ENCODE results near the gene MRPL3. TPM values are rescaled to one million over a fixed set of nuclear protein-coding genes. Genes with fewer than 3 reads are reported as not detected.

The MRPL3 gene
- total RNA-seq, 2 experiments from 2014 or later, result 36.0 to 37.6 TPM

- Mint-ChIP-seq H3K27ac (no peak overlapping the region), H3K27me3 (no peaks in the 10 kb centered on the region), H3K4me1 (ENCODE audit: low read depth) (no peaks in the 10 kb centered on the region), H3K9me3 (no peaks in the 10 kb centered on the region), H3K4me3 (no peak overlapping the region), H3K36me3 (ENCODE audit: low read depth) (no peaks in the 10 kb centered on the region)
- H3K9me3 ChIP-seq (ENCODE audit: control insufficient read depth in 1 of 2, insufficient read depth in 1 of 2, low read length in 2 of 2), result no peaks in the 10 kb centered on the region
- ChIA-PET CTCF (no interaction called here), POLR2A (no interaction called here)
- no peaks in the 10 kb centered on the region for H3K27me3 ChIP-seq (ENCODE audit: control insufficient read depth in 1 of 2, insufficient read depth in 2 of 2, low read length in 2 of 2)
- DNase-seq (no peak), ATAC-seq (ENCODE audit: poor library complexity) (no peak)
- H3K4me1 ChIP-seq (ENCODE audit: insufficient read depth, low read length), result no peaks in the 10 kb centered on the region
- intact Hi-C loops (cut with DNase I, micrococcal nuclease), result no loop called here
- no peaks in the 10 kb centered on the region for H3K36me3 ChIP-seq (ENCODE audit: insufficient read depth, low read length)
- H3K4me3 ChIP-seq (ENCODE audit: low read length), result no peak overlapping the region
- no peak overlapping the region for H3K27ac ChIP-seq (ENCODE audit: low read depth in 1 of 2, low read length in 2 of 2)
- TF ChIP-seq CTCF (IDR thresholded peaks at IDR 0.05), result no peak
Observed at GRCh38 chr3:131435000-131435399, 67.8 kb downstream of the MRPL3 start.

GRCh38 chr3:131432441-131432840, 70.3 kb downstream of the MRPL3 start:
- ATAC-seq (ENCODE audit: poor library complexity) (no peak), DNase-seq (no peak)
- no peaks in the 10 kb centered on the region for H3K9me3 ChIP-seq (ENCODE audit: control insufficient read depth in 1 of 2, insufficient read depth in 1 of 2, low read length in 2 of 2)
- H3K4me1 ChIP-seq (ENCODE audit: insufficient read depth, low read length), result no peaks in the 10 kb centered on the region
- POLR2A ChIA-PET, result no interaction called here
- H3K36me3 ChIP-seq (ENCODE audit: insufficient read depth, low read length), result no peaks in the 10 kb centered on the region
- no peaks in the 10 kb centered on the region for H3K4me1 Mint-ChIP-seq (ENCODE audit: low read depth)
- no peak for TF ChIP-seq CTCF (IDR thresholded peaks at IDR 0.05)
- no peak overlapping the region for H3K4me3 ChIP-seq (ENCODE audit: low read length)
- no peaks in the 10 kb centered on the region for H3K27me3 Mint-ChIP-seq
- H3K4me3 Mint-ChIP-seq, result no peak overlapping the region
- no peak overlapping the region for H3K27ac Mint-ChIP-seq
- CTCF ChIA-PET, result no interaction called here
- H3K27me3 ChIP-seq (ENCODE audit: control insufficient read depth in 1 of 2, insufficient read depth in 2 of 2, low read length in 2 of 2), result no peaks in the 10 kb centered on the region
- no peaks in the 10 kb centered on the region for H3K36me3 Mint-ChIP-seq (ENCODE audit: low read depth)
- intact Hi-C loops (cut with DNase I, micrococcal nuclease), result no loop called here
- no peaks in the 10 kb centered on the region for H3K9me3 Mint-ChIP-seq
- no peak overlapping the region for H3K27ac ChIP-seq (ENCODE audit: low read depth in 1 of 2, low read length in 2 of 2)

GRCh38 chr3:131431754-131432153, 71.0 kb downstream of the MRPL3 start:
- no peak for DNase-seq
- ATAC-seq (ENCODE audit: poor library complexity), result no peak
- Histone ChIP-seq H3K27ac (ENCODE audit: low read depth in 1 of 2, low read length in 2 of 2) (no peak overlapping the region), H3K9me3 (ENCODE audit: control insufficient read depth in 1 of 2, insufficient read depth in 1 of 2, low read length in 2 of 2) (no peaks in the 10 kb centered on the region), H3K4me3 (ENCODE audit: low read length) (no peak overlapping the region), H3K4me1 (ENCODE audit: insufficient read depth, low read length) (no peaks in the 10 kb centered on the region), H3K27me3 (ENCODE audit: control insufficient read depth in 1 of 2, insufficient read depth in 2 of 2, low read length in 2 of 2) (no peaks in the 10 kb centered on the region), H3K36me3 (ENCODE audit: insufficient read depth, low read length) (no peaks in the 10 kb centered on the region)
- H3K9me3 Mint-ChIP-seq, result no peaks in the 10 kb centered on the region
- H3K27me3 Mint-ChIP-seq, result no peaks in the 10 kb centered on the region
- ChIA-PET CTCF (no interaction called here), POLR2A (no interaction called here)
- H3K4me1 Mint-ChIP-seq (ENCODE audit: low read depth), result no peaks in the 10 kb centered on the region
- intact Hi-C loops (cut with DNase I, micrococcal nuclease), result no loop called here
- TF ChIP-seq CTCF (IDR thresholded peaks at IDR 0.05), result no peak
- H3K4me3 Mint-ChIP-seq, result no peak overlapping the region
- no peak overlapping the region for H3K27ac Mint-ChIP-seq
- H3K36me3 Mint-ChIP-seq (ENCODE audit: low read depth), result no peaks in the 10 kb centered on the region
